ENCODE data around the gene PSMF1. TPM values are rescaled to one million over a fixed set of nuclear protein-coding genes. Genes with fewer than 3 reads are reported as not detected.

The PSMF1 gene
- total RNA-seq, 1 donor from 2014 or later = 46.8 TPM

- H3K4me1 ChIP-seq = no peaks in the 10 kb centered on the region
- TF ChIP-seq, protein P1, sequence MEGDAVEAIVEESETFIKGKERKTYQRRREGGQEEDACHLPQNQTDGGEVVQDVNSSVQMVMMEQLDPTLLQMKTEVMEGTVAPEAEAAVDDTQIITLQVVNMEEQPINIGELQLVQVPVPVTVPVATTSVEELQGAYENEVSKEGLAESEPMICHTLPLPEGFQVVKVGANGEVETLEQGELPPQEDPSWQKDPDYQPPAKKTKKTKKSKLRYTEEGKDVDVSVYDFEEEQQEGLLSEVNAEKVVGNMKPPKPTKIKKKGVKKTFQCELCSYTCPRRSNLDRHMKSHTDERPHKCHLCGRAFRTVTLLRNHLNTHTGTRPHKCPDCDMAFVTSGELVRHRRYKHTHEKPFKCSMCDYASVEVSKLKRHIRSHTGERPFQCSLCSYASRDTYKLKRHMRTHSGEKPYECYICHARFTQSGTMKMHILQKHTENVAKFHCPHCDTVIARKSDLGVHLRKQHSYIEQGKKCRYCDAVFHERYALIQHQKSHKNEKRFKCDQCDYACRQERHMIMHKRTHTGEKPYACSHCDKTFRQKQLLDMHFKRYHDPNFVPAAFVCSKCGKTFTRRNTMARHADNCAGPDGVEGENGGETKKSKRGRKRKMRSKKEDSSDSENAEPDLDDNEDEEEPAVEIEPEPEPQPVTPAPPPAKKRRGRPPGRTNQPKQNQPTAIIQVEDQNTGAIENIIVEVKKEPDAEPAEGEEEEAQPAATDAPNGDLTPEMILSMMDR (IDR thresholded peaks at IDR 0.05) = no peak
- H3K4me3 ChIP-seq = no peak overlapping the region
- no peaks in the 10 kb centered on the region for H3K27me3 ChIP-seq
- no peaks in the 10 kb centered on the region for H3K9me3 ChIP-seq
- peaks cover 59 to 77% of the 10 kb centered on the region in 2 donors for H3K36me3 ChIP-seq
- DNase-seq (ENCODE audit: low spot score in 2 of 2) = no peak
- intact Hi-C loops (cut with DNase I) = no loop called here
- no peak overlapping the region for H3K27ac ChIP-seq
Measured at GRCh38 chr20:1169224-1169623, 50.8 kb downstream of the PSMF1 start.

GRCh38 chr20:1171461-1172093 lies 53.2 kb downstream of the PSMF1 start:
- Histone ChIP-seq H3K4me3 (no peak overlapping the region), H3K36me3 (peaks cover 37 to 60% of the 10 kb centered on the region in 2 donors), H3K4me1 (no peaks in the 10 kb centered on the region), H3K27ac (no peak overlapping the region), H3K27me3 (no peaks in the 10 kb centered on the region), H3K9me3 (no peaks in the 10 kb centered on the region)
- no peak for DNase-seq (ENCODE audit: low spot score in 2 of 2)
- intact Hi-C loops (cut with DNase I) = no loop called here
- TF ChIP-seq, protein P1 (IDR thresholded peaks at IDR 0.05) = no peak

DNA sequence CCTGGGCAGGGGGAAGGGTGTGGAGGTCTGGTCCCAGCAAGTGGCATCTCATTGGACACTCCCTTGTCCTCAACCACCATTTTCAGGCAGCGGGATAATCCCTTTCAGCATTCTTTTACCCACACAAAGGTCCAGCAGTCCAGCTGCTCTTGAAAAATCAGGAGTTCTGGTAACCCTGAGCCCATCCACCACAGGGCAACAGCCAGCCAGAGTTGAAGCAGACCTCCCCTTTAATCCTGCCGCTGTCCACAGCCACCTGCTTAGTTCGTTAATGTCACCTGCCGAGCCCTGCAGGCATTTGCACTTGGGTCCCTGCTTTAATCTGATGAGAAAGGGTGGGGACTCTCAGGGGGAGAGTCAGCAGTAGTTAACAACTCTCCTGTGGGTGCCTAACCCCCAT lies 55.3 kb downstream of the PSMF1 start:
- no peaks in the 10 kb centered on the region for H3K27me3 ChIP-seq
- TF ChIP-seq, protein P1 (IDR thresholded peaks at IDR 0.05) = no peak
- no peak overlapping the region for H3K27ac ChIP-seq
- H3K4me3 ChIP-seq = no peak overlapping the region
- no peak for DNase-seq (ENCODE audit: low spot score in 2 of 2)
- no peaks in the 10 kb centered on the region for H3K4me1 ChIP-seq
- H3K9me3 ChIP-seq = no peaks in the 10 kb centered on the region
- H3K36me3 ChIP-seq = peaks cover 26 to 39% of the 10 kb centered on the region in 2 donors
- intact Hi-C loops (cut with DNase I) = no loop called here

- TF ChIP-seq, protein P1 (IDR thresholded peaks at IDR 0.05) = no peak
- peaks cover 15 to 28% of the 10 kb centered on the region in 2 donors for H3K36me3 ChIP-seq
- H3K4me3 ChIP-seq = no peak overlapping the region
- no peaks in the 10 kb centered on the region for H3K27me3 ChIP-seq
- intact Hi-C loops (cut with DNase I) = no loop called here
- no peaks in the 10 kb centered on the region for H3K9me3 ChIP-seq
- DNase-seq (ENCODE audit: low spot score in 2 of 2) = no peak
- H3K4me1 ChIP-seq = no peaks in the 10 kb centered on the region
- H3K27ac ChIP-seq = no peak overlapping the region
Measured at GRCh38 chr20:1174787-1175186, 56.4 kb downstream of the PSMF1 start.

GRCh38 chr20:1177680-1178079 lies 59.3 kb downstream of the PSMF1 start:
- Histone ChIP-seq H3K36me3 (peaks cover 0 to 7% of the 10 kb centered on the region in 2 donors), H3K4me1 (no peaks in the 10 kb centered on the region), H3K27ac (no peak overlapping the region), H3K27me3 (no peaks in the 10 kb centered on the region), H3K4me3 (no peak overlapping the region), H3K9me3 (no peaks in the 10 kb centered on the region)
- intact Hi-C loops (cut with DNase I) = no loop called here
- DNase-seq (ENCODE audit: low spot score in 2 of 2) = no peak
- TF ChIP-seq, protein P1 (IDR thresholded peaks at IDR 0.05) = no peak

DNA sequence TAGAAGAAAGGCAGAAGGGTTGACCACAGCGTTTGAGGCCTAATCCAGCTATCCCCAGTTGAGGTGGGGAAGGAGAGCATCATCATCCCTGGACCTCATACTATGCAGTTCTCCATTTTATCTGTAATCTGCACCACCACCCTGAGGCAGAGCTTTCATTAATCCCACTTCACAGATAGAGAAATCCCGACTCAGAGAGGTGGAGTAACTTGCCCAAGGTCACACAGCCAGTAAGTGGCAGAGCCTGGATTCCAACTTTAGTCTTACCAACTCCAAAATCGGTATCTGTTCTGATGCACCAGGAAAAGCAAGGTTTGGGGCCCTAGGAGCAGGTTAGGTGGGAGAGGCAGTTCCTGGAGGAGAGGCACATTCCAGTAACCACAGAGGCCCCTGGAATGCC lies 59.7 kb downstream of the PSMF1 start:
- H3K36me3 ChIP-seq = peaks cover 0 to 7% of the 10 kb centered on the region in 2 donors
- TF ChIP-seq, protein P1 (IDR thresholded peaks at IDR 0.05) = no peak

More for the DNA sequence above, 59.7 kb downstream of the PSMF1 start:
- DNase-seq (ENCODE audit: low spot score in 2 of 2) = no peak
- Histone ChIP-seq H3K9me3 (no peaks in the 10 kb centered on the region), H3K27me3 (no peaks in the 10 kb centered on the region), H3K27ac (no peak overlapping the region), H3K4me3 (no peak overlapping the region), H3K4me1 (no peaks in the 10 kb centered on the region)
- intact Hi-C loops (cut with DNase I) = no loop called here
